Panc1 (cell line): ENCODE measurements around the gene OTUD3. TPM values are rescaled to one million over a fixed set of nuclear protein-coding genes. Genes with fewer than 3 reads are reported as not detected.

Source experiments
- ATAC-seq: fragments of 200-7000 bp; cut with Tn5 transposase; 2 replicates; pipeline ENCODE4 v1.9.1; 2020; ENCODE audit warnings: mild to moderate bottlenecking, moderate library complexity
- BruUV-seq: library from RNA; stranded (reverse); fragments of 400-500 nt; replicated peaks from 2 replicates; lab custom pipeline; 2021; lab: Mats Ljungman, UMichigan
- CTCF ChIA-PET: fragments of 300-600 bp; sonication (Branson Sonifier 250); formaldehyde crosslinking; loops from one replicate; lab custom pipeline; 2022; ENCODE audit warnings: antibody characterized with exemption; lab: Charles Lee
- POLR2A ChIA-PET: fragments of 300-600 bp; sonication (Branson Sonifier 250); formaldehyde crosslinking; loops from one replicate; lab custom pipeline; 2022; ENCODE audit warnings: antibody characterized with exemption; lab: Charles Lee
- DNase-seq: peaks from one replicate; pipeline ENCODE4 v3.0.0-alpha.2; 2010; ENCODE audit warnings: low read depth, low spot score
- H3K27ac ChIP-seq: 2 replicates; pipeline ENCODE4 v1.5.1; 2011; ENCODE audit warnings: mild to moderate bottlenecking, low read length, inconsistent platforms
- H3K27me3 ChIP-seq: fragments of 200-500 bp; sonication (Bioruptor generic); 2 replicates; pipeline ENCODE4 v1.6.0; 2014; ENCODE audit warnings: low read length, inconsistent platforms; ENCODE audit not compliant: control insufficient read depth, insufficient read depth
- H3K36me3 ChIP-seq: fragments of 200-500 bp; sonication (Bioruptor generic); 2 replicates; pipeline ENCODE4 v1.5.1; 2014; ENCODE audit warnings: inconsistent platforms, mild to moderate bottlenecking, low read length, moderate library complexity; ENCODE audit not compliant: control insufficient read depth, insufficient read depth
- H3K4me1 ChIP-seq: 2 replicates; pipeline ENCODE4 v1.5.1; 2011; ENCODE audit warnings: inconsistent platforms, mild to moderate bottlenecking, low read length, moderate library complexity; ENCODE audit not compliant: control insufficient read depth, insufficient read depth
- H3K4me3 ChIP-seq, 2 experiments: 2 replicates each; pipeline ENCODE4 v1.5.1; 2011 to 2012; ENCODE audit warnings: low read depth in 2 of 2, low read length in 2 of 2, mild to moderate bottlenecking in 2 of 2, inconsistent platforms in 1 of 2, moderate library complexity in 1 of 2
- H3K9me3 ChIP-seq: fragments of 200-500 bp; sonication (Bioruptor generic); 2 replicates; pipeline ENCODE4 v1.5.1; 2014; ENCODE audit warnings: low read depth, mild to moderate bottlenecking, inconsistent platforms, low read length, moderate library complexity; ENCODE audit not compliant: control insufficient read depth, insufficient read depth
- POLR2AphosphoS5 ChIP-seq: IDR thresholded peaks from 2 replicates; pipeline ENCODE4 v1.6.1; 2012; ENCODE audit warnings: mild to moderate bottlenecking, low read depth, low read length, moderate library complexity
- REST ChIP-seq, 2 experiments: IDR thresholded peaks; 2 replicates each; pipeline ENCODE4 v1.6.1; 2011 to 2012; ENCODE audit warnings: low read depth in 2 of 2, control low read depth in 1 of 2, low read length in 1 of 2, mild to moderate bottlenecking in 1 of 2, moderate library complexity in 1 of 2; ENCODE audit not compliant: insufficient read depth in 1 of 2
- SIN3A ChIP-seq: IDR thresholded peaks from 2 replicates; pipeline ENCODE4 v1.6.1; 2012; ENCODE audit warnings: low read depth, mild to moderate bottlenecking, low read length, moderate library complexity, borderline replicate concordance; ENCODE audit not compliant: insufficient read depth
- TCF7L2 ChIP-seq: IDR thresholded peaks from 2 replicates; pipeline ENCODE4 v1.6.1; 2011; ENCODE audit warnings: mild to moderate bottlenecking, low read depth, low read length, inconsistent platforms
- in situ Hi-C: cut with HindIII; loops from 2 replicates; pipeline ENCODE4 v1.10.0; 2016; ENCODE audit warnings: low sequenced_read_pairs, low pct_unique_long_range_greater_than_20kb
- intact Hi-C: fragments of 100-400 bp; cut with micrococcal nuclease; formaldehyde crosslinking; loops from one replicate; pipeline ENCODE4 v1.10.0; 2022; ENCODE audit not compliant: unreplicated experiment
- total RNA-seq: library from RNA; stranded (reverse); gene quantifications from one replicate; pipeline ENCODE4 v1.2.1, GENCODE V29; 2021; ENCODE audit not compliant: unreplicated experiment
- TF ChIP-seq, protein P1 (sequence below): fragments of 450-650 bp; IDR thresholded peaks from 2 replicates; pipeline ENCODE4 v1.5.1; 2017; ENCODE audit warnings: mild to moderate bottlenecking

Gene OTUD3
- total RNA-seq, 1 experiment from 2014 or later, result 14.1 TPM

- POLR2A ChIA-PET, result no interaction called here
- no peaks in the 10 kb centered on the region for H3K4me1 ChIP-seq
These were observed 27.8 kb downstream of the OTUD3 start for GRCh38 chr1:19909971-19910370.

DNA sequence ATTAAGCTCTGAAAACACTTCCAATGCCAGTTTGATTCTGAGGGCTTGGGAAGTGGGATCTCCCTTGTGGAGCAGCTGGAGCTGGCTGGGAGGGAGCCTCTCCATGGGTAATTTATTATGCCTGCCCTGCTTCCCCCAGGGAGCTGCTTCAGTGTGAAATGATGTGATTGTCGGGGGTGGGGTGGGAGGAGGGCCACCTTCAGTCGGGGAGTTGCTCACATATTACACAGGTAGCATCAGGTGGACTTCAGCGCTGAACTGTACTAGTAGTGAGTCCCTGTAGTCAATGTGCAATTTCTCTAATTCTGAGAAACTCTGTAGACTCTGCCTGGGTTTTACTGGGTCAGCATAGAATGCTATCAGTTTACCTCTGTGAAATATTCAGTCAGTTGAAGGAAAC lies 28.5 kb downstream of the OTUD3 start:
- TF ChIP-seq REST (IDR thresholded peaks at IDR 0.05; ENCODE audit: insufficient read depth in 1 of 2, low read depth in 2 of 2, low read length in 1 of 2) (no peak), POLR2AphosphoS5 (no peak), SIN3A (no peak), TCF7L2 (no peak)
- TF ChIP-seq, protein P1, sequence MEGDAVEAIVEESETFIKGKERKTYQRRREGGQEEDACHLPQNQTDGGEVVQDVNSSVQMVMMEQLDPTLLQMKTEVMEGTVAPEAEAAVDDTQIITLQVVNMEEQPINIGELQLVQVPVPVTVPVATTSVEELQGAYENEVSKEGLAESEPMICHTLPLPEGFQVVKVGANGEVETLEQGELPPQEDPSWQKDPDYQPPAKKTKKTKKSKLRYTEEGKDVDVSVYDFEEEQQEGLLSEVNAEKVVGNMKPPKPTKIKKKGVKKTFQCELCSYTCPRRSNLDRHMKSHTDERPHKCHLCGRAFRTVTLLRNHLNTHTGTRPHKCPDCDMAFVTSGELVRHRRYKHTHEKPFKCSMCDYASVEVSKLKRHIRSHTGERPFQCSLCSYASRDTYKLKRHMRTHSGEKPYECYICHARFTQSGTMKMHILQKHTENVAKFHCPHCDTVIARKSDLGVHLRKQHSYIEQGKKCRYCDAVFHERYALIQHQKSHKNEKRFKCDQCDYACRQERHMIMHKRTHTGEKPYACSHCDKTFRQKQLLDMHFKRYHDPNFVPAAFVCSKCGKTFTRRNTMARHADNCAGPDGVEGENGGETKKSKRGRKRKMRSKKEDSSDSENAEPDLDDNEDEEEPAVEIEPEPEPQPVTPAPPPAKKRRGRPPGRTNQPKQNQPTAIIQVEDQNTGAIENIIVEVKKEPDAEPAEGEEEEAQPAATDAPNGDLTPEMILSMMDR, result no peak
- Histone ChIP-seq H3K27ac (no peak overlapping the region), H3K4me3 (no peak overlapping the region), H3K27me3 (no peaks in the 10 kb centered on the region), H3K36me3 (peaks cover 11% of the 10 kb centered on the region; the same call in 1 of the 2 replicates), H3K9me3 (no peaks in the 10 kb centered on the region), H3K4me1 (no peaks in the 10 kb centered on the region)
- DNase-seq (no peak), ATAC-seq (no peak)
- CTCF ChIA-PET, result interaction anchor here (0.5 kb wide), 1 partner anchor 537 kb away, joined by 7 read pairs; no protein-coding TSS in a partner anchor
- no TSS peak for BruUV-seq
- intact Hi-C loops, result no loop called here
- in situ Hi-C loops, result no loop called here
- POLR2A ChIA-PET, result no interaction called here

More at GRCh38 chr1:19909971-19910370, 27.8 kb downstream of the OTUD3 start:
- no peak for DNase-seq
- H3K36me3 ChIP-seq, result peaks cover 12% of the 10 kb centered on the region; the same call in 1 of the 2 replicates
- H3K27me3 ChIP-seq, result no peaks in the 10 kb centered on the region
- TF ChIP-seq, protein P1, result no peak
- no peak overlapping the region for H3K4me3 ChIP-seq
- no peaks in the 10 kb centered on the region for H3K9me3 ChIP-seq
- BruUV-seq, result no TSS peak
- no peak for ATAC-seq
- CTCF ChIA-PET, result no interaction called here
- in situ Hi-C loops, result no loop called here
- intact Hi-C loops, result no loop called here
- H3K27ac ChIP-seq, result no peak overlapping the region
